ENCODE results near the gene PER2. TPM values are rescaled to one million over a fixed set of nuclear protein-coding genes. Genes with fewer than 3 reads are reported as not detected.

Gene PER2
- total RNA-seq, 4 donors from 2014 or later, result 24.3 to 105 (median 85.9) TPM

GRCh38 chr2:238235331-238235732 is 53.1 kb downstream of the PER2 start:
- Histone ChIP-seq H3K4me3 (no peak overlapping the region), H3K9me3 (no peaks in the 10 kb centered on the region), H3K27ac (no peak overlapping the region), H3K36me3 (no peaks in the 10 kb centered on the region), H3K4me1 (peaks cover 25% of the 10 kb centered on the region), H3K27me3 (peaks cover 9% of the 10 kb centered on the region)
- DNase-seq (ENCODE audit: low spot score in 2 of 2), result peak in 1 of 2 donors; percentile 66
- 69% methylated on average over 11 of the region's 11 CpGs for WGBS
- no peak for TF ChIP-seq CTCF (IDR thresholded peaks at IDR 0.05)
- TF ChIP-seq EP300 (IDR thresholded peaks at IDR 0.05), result no peak
- no peak for TF ChIP-seq POLR2AphosphoS5 (IDR thresholded peaks at IDR 0.05)
- TF ChIP-seq POLR2A (IDR thresholded peaks at IDR 0.05), result no peak

- H3K4me3 ChIP-seq, result no peak overlapping the region
- H3K27me3 ChIP-seq, result peaks cover 2% of the 10 kb centered on the region
- no peaks in the 10 kb centered on the region for H3K36me3 ChIP-seq
- TF ChIP-seq EP300 (IDR thresholded peaks at IDR 0.05), result no peak
- no peak for TF ChIP-seq POLR2A (IDR thresholded peaks at IDR 0.05)
- no peak for TF ChIP-seq CTCF (IDR thresholded peaks at IDR 0.05)
- TF ChIP-seq POLR2AphosphoS5 (IDR thresholded peaks at IDR 0.05), result no peak
- DNase-seq (ENCODE audit: low spot score in 2 of 2), result peak in 1 of 2 donors; percentile 29
- H3K27ac ChIP-seq, result no peak overlapping the region
- peaks cover 14% of the 10 kb centered on the region for H3K4me1 ChIP-seq
- 92% methylated on average over 12 of the region's 12 CpGs for WGBS
- H3K9me3 ChIP-seq, result no peaks in the 10 kb centered on the region
Observed at GRCh38 chr2:238233625-238234024, 54.8 kb downstream of the PER2 start.

GRCh38 chr2:238231809-238232208 is 56.6 kb downstream of the PER2 start:
- H3K27me3 ChIP-seq, result no peaks in the 10 kb centered on the region
- DNase-seq (ENCODE audit: low spot score in 2 of 2), result no peak
- H3K27ac ChIP-seq, result no peak overlapping the region
- H3K36me3 ChIP-seq, result no peaks in the 10 kb centered on the region
- no peaks in the 10 kb centered on the region for H3K9me3 ChIP-seq
- TF ChIP-seq EP300 (IDR thresholded peaks at IDR 0.05) (no peak), POLR2AphosphoS5 (IDR thresholded peaks at IDR 0.05) (no peak), POLR2A (IDR thresholded peaks at IDR 0.05) (no peak)
- peaks cover 14% of the 10 kb centered on the region for H3K4me1 ChIP-seq
- H3K4me3 ChIP-seq, result peak overlapping the region; percentile 53
- 63% methylated on average over 21 of the region's 21 CpGs for WGBS

GRCh38 chr2:238231251-238231793 is 57.1 kb downstream of the PER2 start:
- no peak for TF ChIP-seq EP300 (IDR thresholded peaks at IDR 0.05)
- no peak for TF ChIP-seq POLR2A (IDR thresholded peaks at IDR 0.05)
- no peak for TF ChIP-seq POLR2AphosphoS5 (IDR thresholded peaks at IDR 0.05)
- no peak for TF ChIP-seq CTCF (IDR thresholded peaks at IDR 0.05)
- WGBS, result 12% methylated on average over 41 of the region's 46 CpGs
- no peaks in the 10 kb centered on the region for H3K27me3 ChIP-seq
- DNase-seq (ENCODE audit: low spot score in 2 of 2), result peak in 1 of 2 donors; percentile 87
- H3K4me3 ChIP-seq, result peak overlapping the region; percentile 53
- no peaks in the 10 kb centered on the region for H3K9me3 ChIP-seq
- H3K36me3 ChIP-seq, result no peaks in the 10 kb centered on the region
- no peak overlapping the region for H3K27ac ChIP-seq
- peaks cover 14% of the 10 kb centered on the region for H3K4me1 ChIP-seq

GRCh38 chr2:238230699-238231098 is 57.7 kb downstream of the PER2 start:
- no peak for TF ChIP-seq POLR2A (IDR thresholded peaks at IDR 0.05)
- TF ChIP-seq EP300 (IDR thresholded peaks at IDR 0.05), result no peak
- TF ChIP-seq POLR2AphosphoS5 (IDR thresholded peaks at IDR 0.05), result no peak
- TF ChIP-seq CTCF (IDR thresholded peaks at IDR 0.05), result no peak
- Histone ChIP-seq H3K4me3 (peak overlapping the region; percentile 53), H3K27ac (no peak overlapping the region), H3K9me3 (no peaks in the 10 kb centered on the region), H3K4me1 (peaks cover 14% of the 10 kb centered on the region), H3K36me3 (no peaks in the 10 kb centered on the region), H3K27me3 (no peaks in the 10 kb centered on the region)
- no peak for DNase-seq (ENCODE audit: low spot score in 2 of 2)
- WGBS, result 68% methylated on average over 5 of the region's 5 CpGs

- WGBS, result 73% methylated on average over 4 of the region's 4 CpGs
Observed at GRCh38 chr2:238228700-238229099, 59.7 kb downstream of the PER2 start.

More at GRCh38 chr2:238228700-238229099, 59.7 kb downstream of the PER2 start:
- H3K27me3 ChIP-seq, result no peaks in the 10 kb centered on the region
- H3K27ac ChIP-seq, result no peak overlapping the region
- no peak for DNase-seq (ENCODE audit: low spot score in 2 of 2)
- TF ChIP-seq CTCF (IDR thresholded peaks at IDR 0.05), result no peak
- no peak for TF ChIP-seq POLR2AphosphoS5 (IDR thresholded peaks at IDR 0.05)
- TF ChIP-seq EP300 (IDR thresholded peaks at IDR 0.05), result no peak
- TF ChIP-seq POLR2A (IDR thresholded peaks at IDR 0.05), result no peak
- H3K4me1 ChIP-seq, result peaks cover 8% of the 10 kb centered on the region
- no peaks in the 10 kb centered on the region for H3K9me3 ChIP-seq
- H3K36me3 ChIP-seq, result no peaks in the 10 kb centered on the region
- no peak overlapping the region for H3K4me3 ChIP-seq
